Superior temporal gyrus (tissue), 1 donor: Measurements from ENCODE around the gene EIF2S3.
"Not testable (repeated sequence)": the region's sequence is repeated elsewhere in the genome, so short reads cannot be mapped to it uniquely, and the experiment has no call there.

Source experiments
- DNase-seq: peaks from one replicate; pipeline ENCODE4 v3.0.0-alpha.2; 2016; ENCODE audit errors: extremely low spot score

EIF2S3 gene

DNA sequence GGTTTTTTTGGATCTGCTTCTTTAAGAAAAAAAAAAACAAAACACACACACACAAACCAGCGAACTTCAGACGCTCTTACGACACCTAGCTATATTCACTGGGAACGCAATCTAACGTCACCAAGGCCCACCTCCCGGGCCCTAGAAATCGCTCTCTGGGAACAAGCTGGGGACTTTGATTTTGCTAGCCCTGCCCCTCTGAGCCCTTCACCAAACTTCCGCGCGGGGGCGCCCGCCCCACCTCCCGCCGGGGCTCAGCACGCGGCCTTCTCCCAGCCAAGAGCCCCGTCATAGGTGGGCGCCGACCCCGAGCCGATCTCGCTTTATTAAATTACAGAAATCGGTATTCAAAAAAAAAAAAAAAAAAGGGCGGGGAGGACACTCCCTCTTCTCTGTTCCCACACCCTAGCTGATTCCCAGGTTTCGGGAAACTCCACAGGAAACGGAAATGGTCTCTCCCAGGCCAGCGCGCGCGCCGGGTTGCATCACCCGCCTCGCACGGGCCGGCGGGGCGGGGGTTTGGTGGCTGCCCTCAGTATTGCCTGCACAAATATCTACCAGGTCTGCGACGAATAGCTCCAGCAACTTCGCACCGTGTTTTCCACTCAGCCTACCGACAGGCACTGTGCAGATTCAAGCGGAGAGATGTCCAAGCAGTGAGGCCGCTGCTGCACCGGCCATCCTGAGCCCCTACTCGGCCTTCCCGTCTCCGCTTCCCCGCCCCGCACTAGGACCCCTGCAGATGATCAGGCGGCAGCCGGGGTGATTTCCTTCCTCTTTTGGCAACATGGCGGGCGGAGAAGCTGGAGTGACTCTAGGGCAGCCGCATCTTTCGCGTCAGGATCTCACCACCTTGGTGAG is at the start of gene EIF2S3:
EIF2S3 (plus strand) TSS at position 775 of the 861 bp plus-strand sequence; CDS start at position 788, 13 bp downstream.
- peak; percentile 88 for DNase-seq

DNA sequence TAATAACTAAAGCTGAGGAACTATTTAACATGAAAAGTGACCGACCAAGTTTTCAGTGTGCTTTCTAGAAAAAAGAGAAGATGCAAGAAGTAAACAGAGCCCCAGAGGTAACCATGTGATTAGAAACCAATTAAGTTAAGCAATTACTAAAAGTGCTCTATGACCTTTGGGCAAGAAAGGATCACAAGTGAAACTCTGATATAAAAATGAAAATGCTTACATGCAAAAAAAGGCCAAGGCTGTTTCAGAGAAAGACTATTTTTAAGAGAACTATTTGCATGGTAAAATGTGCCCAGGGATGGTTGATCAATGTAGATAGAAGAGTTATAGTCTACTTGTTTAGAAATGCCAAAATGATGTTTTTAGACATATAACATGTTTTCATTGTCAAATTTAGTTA is 49.7 kb upstream of the EIF2S3 start:
- DNase-seq = no peak

DNA sequence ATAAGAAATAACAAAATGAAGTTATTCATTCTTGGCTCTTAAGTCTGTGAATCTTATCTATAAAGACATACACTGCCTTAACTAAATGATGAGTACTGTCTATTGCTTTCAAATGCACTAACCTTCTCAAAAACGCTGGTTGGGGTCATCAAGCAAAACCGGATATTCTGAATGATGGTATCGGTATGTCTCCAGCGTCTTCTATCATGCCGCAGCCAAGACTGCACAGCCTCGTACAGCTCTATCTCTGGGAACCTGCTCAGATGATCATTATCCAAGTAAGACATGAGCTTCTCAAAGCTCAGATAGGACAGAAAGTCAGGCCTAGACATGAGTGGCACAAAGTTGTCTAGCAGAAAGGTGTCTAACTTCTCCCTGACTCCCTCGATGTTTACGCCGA is 48.9 kb upstream of the EIF2S3 start:
- no peak for DNase-seq

DNA sequence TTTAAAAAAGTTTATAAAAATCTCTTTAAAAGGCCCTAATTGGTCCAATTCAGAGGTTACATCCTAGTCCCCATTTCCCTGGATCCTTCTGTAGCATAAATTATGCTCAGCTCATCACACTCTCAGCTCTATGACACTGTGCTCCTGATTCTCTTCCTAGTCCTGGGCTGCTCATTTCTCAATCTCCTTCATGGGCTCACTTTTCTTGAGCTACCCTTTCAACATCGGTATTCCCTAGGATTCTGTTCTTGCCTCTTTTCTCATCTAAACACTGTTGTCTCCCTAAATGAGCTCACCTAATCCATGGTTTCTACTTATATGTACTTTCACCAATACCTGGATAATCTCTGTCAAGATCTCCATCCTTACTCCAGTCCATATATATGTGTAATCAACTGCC is 42.5 kb upstream of the EIF2S3 start:
- no peak for DNase-seq

DNA sequence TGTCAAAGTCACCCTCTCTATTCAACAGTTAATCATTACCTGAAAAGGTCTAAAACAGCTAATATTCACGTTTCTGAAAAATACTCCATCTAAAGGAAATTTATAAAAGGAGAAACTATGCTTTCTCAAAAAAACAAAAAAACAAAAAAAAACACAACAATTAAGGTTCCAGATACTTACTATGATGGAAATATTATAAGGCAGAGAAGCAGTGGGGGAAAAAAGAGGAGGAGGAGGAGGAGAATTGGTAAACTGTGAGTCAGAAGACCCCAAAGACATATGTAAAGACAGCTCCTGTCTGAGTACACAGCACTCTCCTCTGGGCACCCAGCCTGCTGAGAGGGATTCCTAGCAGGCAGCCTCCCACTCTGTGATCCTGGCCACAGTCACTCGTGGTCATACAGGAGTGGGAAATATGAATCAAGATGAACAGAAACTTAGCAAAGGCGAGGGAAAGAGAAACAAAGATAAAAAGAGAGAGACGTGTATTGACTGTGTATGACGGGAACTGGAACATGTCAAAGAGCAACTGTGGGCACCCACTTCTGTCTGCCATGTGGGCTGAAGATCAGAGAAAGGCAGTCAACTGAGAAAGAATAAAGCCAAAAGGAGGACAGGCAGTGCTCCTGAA is 40.3 kb upstream of the EIF2S3 start:
- no peak for DNase-seq

DNA sequence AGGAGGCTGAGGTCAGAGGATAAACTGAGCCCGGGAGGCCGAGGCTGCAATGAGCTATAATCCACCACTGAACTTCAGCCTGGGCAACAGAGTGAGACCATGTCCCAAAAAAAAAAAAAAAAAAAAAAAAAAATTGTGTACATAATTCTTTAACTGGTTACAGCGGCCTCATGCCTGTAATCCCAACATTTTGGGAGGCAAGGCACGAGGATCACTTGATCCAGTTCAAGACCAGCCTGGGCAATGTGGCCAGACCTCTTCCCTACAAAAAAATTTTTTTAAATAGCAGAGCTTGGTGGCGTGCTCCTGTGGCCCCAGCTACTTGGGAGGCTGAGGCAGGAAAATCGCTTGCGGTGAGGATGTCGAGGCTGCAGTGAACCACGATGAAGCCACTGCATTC is 37.1 kb upstream of the EIF2S3 start:
- no peak for DNase-seq

DNA sequence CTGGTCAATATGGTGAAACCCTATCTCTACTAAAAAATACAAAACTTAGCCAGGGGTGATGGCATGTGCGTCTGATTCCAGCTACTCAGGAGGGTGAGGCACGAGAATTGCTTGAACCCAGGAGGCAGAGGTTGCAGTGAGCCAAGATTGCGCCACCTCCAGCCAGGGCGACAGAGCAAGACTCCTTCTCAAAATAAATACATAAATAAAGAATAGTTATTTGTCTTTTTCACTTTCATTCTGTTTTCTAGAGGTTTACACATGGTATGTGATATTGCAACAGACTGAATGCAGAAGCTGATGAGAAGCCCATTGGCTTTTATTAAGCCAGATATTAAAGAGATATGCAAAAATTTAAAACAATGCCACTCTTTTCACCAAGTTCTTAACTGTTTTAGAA is 35.9 kb upstream of the EIF2S3 start:
- DNase-seq = no peak

DNA sequence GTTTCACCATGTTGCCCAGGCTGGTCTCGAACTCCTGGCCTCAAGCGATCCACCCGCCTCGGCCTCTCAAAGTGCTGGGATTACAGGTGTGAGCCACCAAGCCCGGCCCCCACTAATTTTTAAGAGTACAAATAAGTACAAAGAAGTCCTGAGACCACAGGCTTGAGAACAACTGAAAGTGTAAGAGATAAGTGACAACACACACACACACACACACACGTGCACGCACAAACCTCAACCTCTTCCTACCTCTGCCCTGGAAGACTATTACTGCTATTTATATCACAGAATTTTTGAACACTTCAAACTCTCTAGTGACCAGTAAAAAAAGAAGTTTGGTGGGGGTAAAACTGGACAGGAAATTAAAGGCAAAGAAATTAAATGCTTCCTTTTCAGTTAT is 35.3 kb upstream of the EIF2S3 start:
- no peak for DNase-seq

DNA sequence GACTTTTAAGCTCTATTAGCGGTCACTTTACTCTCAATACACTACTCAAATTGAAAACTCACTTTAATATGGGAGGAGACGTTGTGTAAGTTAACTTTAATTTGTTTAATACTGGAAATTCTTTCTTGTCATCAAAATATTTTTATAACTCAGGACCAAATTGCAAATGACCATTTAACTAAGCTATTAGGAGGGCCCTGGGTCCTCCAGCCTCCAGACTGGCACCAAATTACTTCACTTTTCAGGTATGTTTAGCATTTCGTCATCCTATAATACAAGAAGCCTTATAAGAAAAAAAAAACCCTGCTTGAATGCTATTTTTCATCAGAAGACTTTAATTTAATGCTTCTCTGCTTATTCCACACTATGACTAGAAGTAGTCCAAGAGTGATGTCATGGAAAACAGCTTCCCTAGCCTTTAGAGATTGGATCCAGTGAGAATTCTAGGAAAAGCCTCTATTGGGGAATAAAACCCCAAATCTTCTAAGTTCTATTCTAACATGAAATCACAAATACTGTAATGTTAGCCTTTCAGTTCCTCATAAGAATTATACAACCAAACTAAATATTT is 34.4 kb upstream of the EIF2S3 start:
- DNase-seq = no peak

DNA sequence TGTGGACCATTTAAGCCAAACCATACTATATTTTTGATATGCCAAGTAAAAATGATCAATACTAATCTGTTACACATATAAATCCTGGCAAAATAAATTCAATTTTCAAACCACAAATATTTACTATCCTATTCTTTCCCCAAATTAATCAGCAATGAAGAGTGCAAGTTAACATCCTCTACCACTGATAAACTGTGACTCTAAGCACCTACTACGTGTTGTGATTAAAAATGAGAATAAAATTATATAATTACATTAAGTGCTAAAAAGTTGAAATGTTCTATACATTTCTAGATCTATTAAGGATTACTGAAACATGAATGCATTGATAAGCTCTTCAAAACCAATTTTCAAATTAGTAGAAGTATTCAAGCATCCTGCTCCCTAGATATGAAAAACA is 31.2 kb upstream of the EIF2S3 start:
- DNase-seq = no peak

DNA sequence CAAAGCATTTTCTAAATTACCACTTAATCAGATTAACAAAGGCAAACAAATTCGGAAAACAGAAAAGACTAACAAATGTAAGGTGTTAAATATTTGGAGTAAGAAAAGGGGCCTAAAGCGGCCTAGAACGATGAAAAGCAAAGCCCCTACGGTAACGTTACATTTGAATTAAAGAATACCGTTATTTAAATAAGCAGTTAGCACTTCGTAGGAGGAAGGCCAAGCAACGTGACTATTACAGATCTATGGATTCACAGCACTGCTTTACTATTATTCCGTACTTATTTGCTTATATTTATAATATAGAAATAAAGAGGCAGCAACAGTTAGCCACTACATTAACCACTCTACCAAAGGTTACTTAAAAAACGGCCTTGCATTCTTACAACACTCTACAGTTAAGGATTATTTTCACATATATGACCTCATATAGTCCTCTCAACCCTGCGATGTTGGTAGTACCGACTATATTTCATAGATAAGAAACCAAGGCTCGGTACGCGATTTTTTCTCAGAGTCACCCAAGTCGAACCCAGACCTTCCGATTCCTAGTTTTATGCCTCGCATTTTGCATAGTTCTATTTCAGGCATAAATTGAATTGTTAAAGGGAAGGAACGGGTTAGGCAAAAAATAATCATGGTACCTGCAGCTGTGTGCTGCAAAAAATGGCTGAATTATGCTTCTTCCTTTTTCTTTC is 30.6 kb upstream of the EIF2S3 start:
- DNase-seq = peak; percentile 31

DNA sequence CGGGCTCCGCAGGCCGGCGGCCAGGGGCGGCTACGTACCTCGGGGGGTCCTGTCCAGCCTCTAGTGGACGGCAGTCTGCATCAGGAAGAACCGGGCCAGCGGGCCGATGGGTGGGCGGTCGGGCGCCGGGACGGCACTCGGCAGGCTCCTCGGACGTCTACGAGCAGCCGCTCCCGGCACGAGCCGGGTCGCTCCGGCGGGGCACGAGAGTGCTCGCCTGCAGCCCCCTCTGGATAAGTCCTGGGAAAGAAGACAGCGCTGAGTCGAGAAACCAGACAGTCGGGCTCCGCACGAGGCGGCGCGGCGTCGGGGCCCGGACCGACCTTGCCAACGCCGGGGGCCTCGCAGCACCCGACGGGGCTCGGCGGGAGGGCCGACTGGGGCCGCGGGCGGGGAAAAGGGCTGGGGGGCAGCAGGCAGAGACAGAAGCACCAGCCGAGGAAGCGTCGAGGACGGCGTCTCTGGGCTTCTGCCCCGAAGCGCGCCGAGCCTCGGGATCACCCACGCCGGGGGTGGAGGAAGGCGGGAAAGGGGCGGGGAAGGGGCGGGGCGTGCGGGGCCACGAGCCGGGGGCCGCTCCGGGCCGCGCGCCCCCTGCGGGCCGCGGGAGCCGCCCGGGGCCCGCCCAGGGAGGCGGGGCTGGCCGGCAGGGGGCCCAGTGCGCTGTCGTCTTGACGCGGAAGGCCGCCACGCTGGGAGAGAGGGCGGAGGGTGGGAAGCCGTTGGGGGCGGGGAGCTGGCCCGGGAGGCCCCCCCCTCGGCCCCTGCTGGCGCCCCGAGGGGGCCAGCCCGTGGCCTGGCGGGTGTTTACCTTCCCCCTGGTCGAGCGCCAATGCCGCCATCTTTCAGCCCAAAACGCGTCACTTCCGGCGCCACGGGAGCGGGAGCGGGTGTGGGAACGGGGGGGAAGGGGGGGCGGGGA is 29.7 kb upstream of the EIF2S3 start:
- peak; percentile 77 for DNase-seq

DNA sequence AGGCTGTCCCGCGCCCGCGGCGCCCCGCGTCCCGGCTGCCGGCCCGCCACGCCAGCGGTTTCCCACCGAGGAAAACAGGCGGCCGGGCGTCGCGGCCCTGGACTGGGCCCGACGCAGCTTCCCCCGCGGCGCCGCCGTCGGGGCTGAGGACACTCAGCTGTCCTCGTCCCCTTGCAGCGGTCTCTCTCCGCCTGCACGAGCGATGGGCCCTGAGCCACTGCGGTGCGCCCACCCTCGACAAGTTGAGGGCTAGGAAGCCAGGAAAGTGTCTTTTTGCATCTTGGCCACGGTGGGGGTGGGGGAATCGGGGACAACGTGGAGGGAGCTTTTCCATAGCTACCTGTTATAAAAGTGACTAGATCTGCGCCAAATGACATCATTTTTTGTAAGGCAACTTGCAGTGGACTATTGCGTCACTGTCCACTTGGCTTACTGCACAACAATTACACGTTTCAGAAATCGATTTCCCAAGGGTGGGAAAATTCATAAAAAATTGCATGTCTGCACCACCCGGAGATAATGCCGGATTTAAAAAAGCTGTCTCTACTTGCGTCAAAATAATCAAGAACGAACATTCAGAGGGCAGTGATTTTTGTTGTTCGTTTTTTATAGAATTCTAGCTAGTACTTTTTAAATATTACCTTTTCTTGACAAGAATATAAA is 28.9 kb upstream of the EIF2S3 start:
- peak; percentile 36 for DNase-seq

DNA sequence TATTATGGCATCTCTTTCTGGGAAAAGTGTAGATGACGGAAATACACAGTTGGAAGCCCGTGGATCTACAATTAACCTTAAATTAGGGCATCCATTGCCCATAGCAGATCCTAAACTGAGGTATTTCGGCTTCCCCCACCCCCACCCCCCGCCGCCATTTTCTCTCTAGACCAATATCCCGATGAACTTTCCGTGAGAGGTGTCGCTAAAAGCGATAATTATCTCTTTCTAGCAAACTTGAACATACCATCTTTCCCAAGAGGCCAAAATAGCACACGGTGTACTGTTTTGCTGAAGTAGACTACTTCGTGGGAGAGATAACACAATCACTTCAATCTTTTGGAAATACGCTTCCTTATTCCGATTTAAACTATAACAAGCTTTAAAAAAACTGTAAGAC is 28.3 kb upstream of the EIF2S3 start:
- peak; percentile 34 for DNase-seq

DNA sequence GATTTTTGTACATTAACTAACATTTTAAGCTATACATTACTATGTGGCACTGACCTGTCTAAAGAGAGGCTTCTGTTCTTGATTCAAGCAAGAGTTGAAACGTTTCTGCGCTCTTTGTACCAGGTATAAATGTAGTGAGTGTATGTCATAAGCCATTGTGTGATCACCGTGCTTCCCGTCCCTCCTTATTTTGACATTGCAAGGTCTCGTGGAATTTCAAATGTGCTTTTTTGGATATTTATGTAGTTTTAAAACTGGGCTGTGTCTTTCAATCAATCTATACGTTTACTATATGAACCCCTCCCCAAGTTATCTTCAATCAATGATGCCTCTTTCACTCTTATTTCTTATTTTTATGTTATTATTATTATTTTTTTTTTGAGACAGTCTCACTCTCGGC is 27.7 kb upstream of the EIF2S3 start, which contains the start of gene KLHL15:
KLHL15 (minus strand) TSS at position 101 of the 400 bp plus-strand sequence. CDS start 20,493 bp downstream, outside the sequence.
- DNase-seq = no peak

DNA sequence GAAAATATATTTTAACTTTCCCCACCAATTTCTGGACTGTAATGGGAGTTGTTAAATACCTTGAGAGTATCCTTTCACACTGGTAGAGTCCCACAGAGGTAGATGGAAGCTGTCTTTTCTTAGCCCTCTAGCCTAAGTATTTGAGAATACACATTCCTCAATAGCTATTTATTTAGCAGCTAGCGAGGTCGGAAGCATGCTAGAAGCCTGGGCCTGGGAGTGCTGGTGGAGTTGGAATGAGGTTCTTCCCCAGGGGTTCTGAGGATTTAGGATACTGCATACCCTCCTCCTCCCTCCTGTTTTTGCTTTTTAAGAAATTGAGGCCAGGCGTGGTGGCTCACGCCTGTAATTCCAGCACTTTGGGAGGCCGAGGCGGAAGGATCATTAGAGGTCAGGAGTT is 26.8 kb upstream of the EIF2S3 start:
- DNase-seq = no peak

DNA sequence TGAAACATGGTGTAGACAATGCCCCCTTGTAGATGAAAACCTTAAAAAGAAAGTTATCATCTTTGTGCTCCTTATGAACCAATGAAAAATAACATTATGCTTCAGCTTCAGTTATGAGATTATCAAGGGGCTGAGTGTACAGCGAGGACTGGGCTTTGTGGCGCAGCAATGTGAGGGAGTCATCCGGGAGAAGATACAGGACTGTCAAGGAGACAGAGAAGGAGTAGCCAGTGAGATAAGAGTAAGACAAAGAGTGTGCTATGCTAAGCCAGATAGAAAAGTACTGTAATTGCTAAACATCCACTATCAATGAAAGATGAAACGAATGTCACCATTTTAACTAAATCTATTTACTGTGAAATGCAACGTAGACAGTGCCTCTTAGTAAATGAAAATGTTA is 24.2 kb upstream of the EIF2S3 start:
- no peak for DNase-seq

DNA sequence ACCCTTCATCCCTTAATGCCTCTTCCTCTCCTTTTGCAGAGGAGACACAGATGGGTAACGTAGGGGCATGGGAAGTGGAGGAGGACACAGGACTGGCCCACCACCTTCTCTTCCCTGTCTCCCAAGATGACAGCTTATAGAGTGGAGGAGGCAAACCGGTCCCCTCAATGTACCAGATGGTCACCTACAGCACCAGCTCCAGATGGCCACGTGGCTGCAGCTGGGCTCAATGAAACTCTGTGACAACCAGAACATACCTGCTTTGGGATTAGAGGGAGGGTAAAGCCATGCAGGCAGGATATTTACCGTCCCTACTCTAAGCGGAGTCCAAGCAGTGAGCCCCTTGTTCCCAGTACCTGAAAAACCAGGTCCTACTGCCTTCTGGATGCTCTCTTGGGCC is 20.3 kb upstream of the EIF2S3 start:
- DNase-seq = no peak

DNA sequence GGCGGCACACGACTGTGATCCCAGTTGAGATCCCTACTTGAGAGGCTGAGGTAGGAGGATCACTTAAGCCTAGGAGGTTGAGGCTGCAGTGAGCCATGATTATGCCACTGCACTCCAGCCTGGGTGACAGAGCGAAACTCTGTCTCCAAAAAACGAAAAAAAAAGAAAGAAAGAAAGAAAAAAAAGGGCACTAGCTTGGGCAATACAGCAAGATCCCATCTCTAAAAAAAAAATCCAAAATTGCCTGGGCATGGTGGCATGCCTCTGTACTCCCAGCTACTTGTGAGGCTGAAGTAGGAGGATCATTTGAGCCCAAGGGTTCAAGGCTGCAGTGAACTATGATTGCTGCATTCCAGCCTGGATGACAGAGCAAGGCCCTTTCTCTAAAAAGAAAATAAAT is 17.0 kb upstream of the EIF2S3 start:
- no peak for DNase-seq

DNA sequence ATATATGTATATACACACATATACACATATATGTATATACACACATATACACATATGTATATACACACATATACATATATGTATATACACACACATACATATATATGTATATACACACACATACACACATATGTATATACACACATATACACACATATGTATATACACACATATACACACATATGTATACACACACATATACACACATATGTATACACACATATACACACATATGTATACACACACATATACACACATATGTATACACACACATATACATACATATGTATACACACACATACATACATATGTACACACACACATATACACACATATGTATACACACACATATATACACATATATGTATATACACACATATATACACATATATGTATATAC is 8.7 kb upstream of the EIF2S3 start:
- not testable (repeated sequence) for DNase-seq

DNA sequence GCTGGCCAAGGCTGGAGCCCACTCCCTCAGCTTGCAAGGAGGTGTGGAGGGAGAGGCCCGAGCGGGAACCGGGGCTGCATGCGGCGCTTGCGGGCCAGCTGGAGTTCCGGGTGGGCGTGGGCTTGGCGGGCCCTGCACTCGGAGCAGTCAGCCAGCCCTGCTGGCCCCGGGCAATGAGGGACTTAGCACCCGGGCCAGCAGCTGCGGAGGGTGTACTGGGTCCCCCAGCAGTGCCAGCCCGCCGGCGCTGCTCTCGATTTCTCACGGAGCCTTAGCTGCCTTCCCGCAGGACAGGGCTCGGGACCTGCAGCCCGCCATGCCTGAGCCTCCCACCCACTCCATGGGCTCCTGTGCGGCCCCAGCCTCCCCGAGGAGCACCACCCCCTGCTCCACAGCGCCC is 5.1 kb upstream of the EIF2S3 start:
- DNase-seq = not testable (repeated sequence)
